ENCODE data around the gene STARD13. TPM values are rescaled to one million over a fixed set of nuclear protein-coding genes. Genes with fewer than 3 reads are reported as not detected.

The STARD13 gene
- total and polyA plus RNA-seq, 8 donors, result 21.9 to 43.6 (median 24.6) TPM

GRCh38 chr13:33228648-33229445 lies 56.7 kb downstream of the STARD13 start:
- no peaks in the 10 kb centered on the region for H3K27me3 ChIP-seq
- no peak overlapping the region for H3K4me3 ChIP-seq
- peaks cover 0 to 7% of the 10 kb centered on the region in 2 donors for H3K9me3 ChIP-seq
- H3K36me3 ChIP-seq, result peaks cover 0 to 5% of the 10 kb centered on the region in 2 donors
- peak overlapping the region; percentile 58 to 59 for H3K27ac ChIP-seq
- peaks cover 10 to 41% of the 10 kb centered on the region in 2 donors for H3K4me1 ChIP-seq
- DNase-seq (no peak), ATAC-seq (peak; percentile 90)
- peak; percentile 74 to 94 for TF ChIP-seq CTCF (IDR thresholded peaks at IDR 0.05)
- intact Hi-C loops (cut with DNase I), result no loop called here

GRCh38 chr13:33227927-33228647 lies 57.5 kb downstream of the STARD13 start:
- H3K36me3 ChIP-seq, result no peaks in the 10 kb centered on the region

GRCh38 chr13:33224686-33225085 lies 60.9 kb downstream of the STARD13 start:
- Histone ChIP-seq H3K36me3 (no peaks in the 10 kb centered on the region), H3K27me3 (no peaks in the 10 kb centered on the region), H3K27ac (no peak overlapping the region), H3K9me3 (no peaks in the 10 kb centered on the region), H3K4me3 (no peak overlapping the region), H3K4me1 (peaks cover 10 to 27% of the 10 kb centered on the region in 2 donors)
- intact Hi-C loops (cut with DNase I), result no loop called here
- ATAC-seq (no peak), DNase-seq (no peak)
- no peak for TF ChIP-seq CTCF (IDR thresholded peaks at IDR 0.05)

More at GRCh38 chr13:33227927-33228647, 57.5 kb downstream of the STARD13 start:
- Histone ChIP-seq H3K4me3 (no peak overlapping the region), H3K4me1 (peaks cover 10 to 40% of the 10 kb centered on the region in 2 donors), H3K27me3 (no peaks in the 10 kb centered on the region), H3K27ac (peak overlapping the region in 1 of 2 donors; percentile 59), H3K9me3 (peaks cover 0 to 4% of the 10 kb centered on the region in 2 donors)
- no peak for TF ChIP-seq CTCF (IDR thresholded peaks at IDR 0.05)
- intact Hi-C loops (cut with DNase I), result no loop called here
- no peak for ATAC-seq
- no peak for DNase-seq

GRCh38 chr13:33224191-33224590 lies 61.4 kb downstream of the STARD13 start:
- no peak overlapping the region for H3K4me3 ChIP-seq
- DNase-seq, result no peak
- no peaks in the 10 kb centered on the region for H3K9me3 ChIP-seq
- no peaks in the 10 kb centered on the region for H3K27me3 ChIP-seq
- intact Hi-C loops (cut with DNase I), result no loop called here
- H3K36me3 ChIP-seq, result no peaks in the 10 kb centered on the region
- ATAC-seq, result no peak
- no peak for TF ChIP-seq CTCF (IDR thresholded peaks at IDR 0.05)
- H3K27ac ChIP-seq, result no peak overlapping the region
- peaks cover 9 to 22% of the 10 kb centered on the region in 2 donors for H3K4me1 ChIP-seq

- H3K27ac ChIP-seq, result no peak overlapping the region
- ATAC-seq, result no peak
- intact Hi-C loops (cut with DNase I), result no loop called here
Measured at GRCh38 chr13:33219926-33220325, 65.6 kb downstream of the STARD13 start.

More at GRCh38 chr13:33219926-33220325, 65.6 kb downstream of the STARD13 start:
- no peak for DNase-seq
- no peaks in the 10 kb centered on the region for H3K9me3 ChIP-seq
- H3K4me3 ChIP-seq, result no peak overlapping the region
- no peak for TF ChIP-seq CTCF (IDR thresholded peaks at IDR 0.05)
- no peaks in the 10 kb centered on the region for H3K27me3 ChIP-seq
- H3K36me3 ChIP-seq, result no peaks in the 10 kb centered on the region
- peaks cover 4 to 6% of the 10 kb centered on the region in 2 donors for H3K4me1 ChIP-seq

All from left lung (tissue), 10 donors.